ENCODE data around the gene PGC.

- TF ChIP-seq POLR2A (IDR thresholded peaks at IDR 0.05) (no peak), CTCF (IDR thresholded peaks at IDR 0.05) (no peak)
Observed at GRCh38 chr6:41750374-41750773, 3.2 kb upstream of the PGC start.

Measured in Peyer's patch (tissue), 4 donors.